Osteoblast (primary cell): ENCODE results near the gene C5AR2. TPM values are rescaled to one million over a fixed set of nuclear protein-coding genes. Genes with fewer than 3 reads are reported as not detected.
"Not testable (repeated sequence)": the region's sequence is repeated elsewhere in the genome, so short reads cannot be mapped to it uniquely, and the experiment has no call there.

Experiments used
- DNase-seq: peaks from one replicate; pipeline ENCODE4 v3.0.0; 2011; ENCODE audit warnings: low spot score, mixed read lengths; ENCODE audit not compliant: insufficient read length; ENCODE audit errors: missing footprints
- H2AFZ ChIP-seq: 2 replicates; pipeline ENCODE4 v1.6.0; 2011; ENCODE audit warnings: mild to moderate bottlenecking, low read length
- H3K27ac ChIP-seq: 2 replicates; pipeline ENCODE4 v1.5.1; 2011; ENCODE audit warnings: mild to moderate bottlenecking, low read depth, low read length, moderate library complexity
- H3K27me3 ChIP-seq: 2 replicates; pipeline ENCODE4 v1.6.0; 2012; ENCODE audit warnings: mild to moderate bottlenecking, control low read depth, inconsistent platforms, low read length, moderate library complexity; ENCODE audit not compliant: insufficient read depth
- H3K36me3 ChIP-seq: 2 replicates; pipeline ENCODE4 v1.5.1; 2011; ENCODE audit warnings: mild to moderate bottlenecking, low read length, control low read depth, moderate library complexity; ENCODE audit not compliant: insufficient read depth
- H3K4me1 ChIP-seq: 2 replicates; pipeline ENCODE4 v1.5.1; 2011; ENCODE audit warnings: mild to moderate bottlenecking, low read length, control low read depth, moderate library complexity; ENCODE audit not compliant: insufficient read depth
- H3K4me2 ChIP-seq: 2 replicates; pipeline ENCODE4 v1.6.0; 2011; ENCODE audit warnings: mild to moderate bottlenecking, low read length; ENCODE audit not compliant: insufficient read depth
- H3K4me3 ChIP-seq: fragments of 200-600 bp; sonication (generic); 3 replicates; pipeline ENCODE4 v1.5.1; 2012; ENCODE audit warnings: mild to moderate bottlenecking, low read length, inconsistent platforms; ENCODE audit not compliant: insufficient read depth
- H3K79me2 ChIP-seq: 2 replicates; pipeline ENCODE4 v1.6.0; 2012; ENCODE audit warnings: mild to moderate bottlenecking, low read length, control low read depth, inconsistent platforms; ENCODE audit not compliant: insufficient read depth
- H3K9me3 ChIP-seq: 2 replicates; pipeline ENCODE4 v1.5.1; 2011; ENCODE audit warnings: low read depth, low read length, control low read depth
- H4K20me1 ChIP-seq: 2 replicates; pipeline ENCODE4 v1.6.0; 2012; ENCODE audit warnings: mild to moderate bottlenecking, low read length, control low read depth; ENCODE audit not compliant: insufficient read depth
- CTCF ChIP-seq: IDR thresholded peaks from 2 replicates; pipeline ENCODE4 v1.5.1; 2011; ENCODE audit warnings: mild to moderate bottlenecking, low read depth, low read length, moderate library complexity; ENCODE audit errors: extremely low read depth
- total RNA-seq: library from RNA; depleted of rRNA; stranded (reverse); fragments of >200 nt; gene quantifications from 2 replicates; pipeline ENCODE4 v1.2.3, GENCODE V29; 2012

The C5AR2 gene
- total RNA-seq, result 2.5 and 3.5 TPM in 2 replicates

DNA sequence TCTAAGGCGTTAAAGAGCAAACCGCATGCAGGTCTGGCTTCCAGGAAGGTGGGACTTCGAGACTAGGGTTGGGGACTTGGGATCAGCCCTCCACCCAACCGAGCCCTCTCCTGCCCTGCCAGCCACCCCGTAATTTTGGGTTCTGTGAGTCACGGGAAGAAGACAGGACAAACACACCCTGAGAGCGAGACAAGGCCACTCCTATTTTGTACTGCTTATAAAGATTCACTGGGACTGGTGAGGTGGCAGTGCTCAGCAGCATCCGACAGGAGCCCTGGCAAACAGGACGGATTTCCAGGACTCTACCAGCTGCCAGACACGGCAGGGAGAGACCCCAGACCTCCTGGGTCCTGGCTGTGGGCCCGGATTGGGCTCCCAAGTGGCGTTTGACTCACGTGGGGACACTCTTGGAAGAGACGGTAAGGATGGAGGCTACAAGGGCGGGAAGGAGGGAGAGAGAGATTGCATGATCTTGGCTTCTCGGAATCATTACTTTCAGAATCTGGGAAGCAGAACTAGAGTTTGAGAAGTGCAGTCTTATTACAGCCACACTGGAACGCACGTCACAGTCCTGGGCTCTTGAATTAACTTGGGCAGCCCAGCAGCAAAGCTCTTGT lies at the start of gene C5AR2:
Gene C5AR2 (plus strand): TSS at position 245 of the 617 bp plus-strand sequence. CDS start 8,625 bp downstream, outside the sequence.
- Histone ChIP-seq H3K9me3 (no peaks in the 10 kb centered on the region), H3K36me3 (no peaks in the 10 kb centered on the region), H4K20me1 (no peaks in the 10 kb centered on the region), H2AFZ (peak within 1 kb of the TSS; percentile 100), H3K27ac (peak within 1 kb of the TSS; percentile 75), H3K27me3 (no peaks in the 10 kb centered on the region), H3K4me1 (peaks cover 13% of the 10 kb centered on the region), H3K79me2 (no peaks in the 10 kb centered on the region), H3K4me2 (peak within 1 kb of the TSS; percentile 89), H3K4me3 (peak within 1 kb of the TSS; percentile 73)
- TF ChIP-seq CTCF, result no peak
- peak; percentile 86 for DNase-seq

- H3K4me3 ChIP-seq, result no peak overlapping the region
- H3K27ac ChIP-seq, result no peak overlapping the region
- no peak overlapping the region for H3K4me2 ChIP-seq
- H3K36me3 ChIP-seq, result no peaks in the 10 kb centered on the region
- no peaks in the 10 kb centered on the region for H3K27me3 ChIP-seq
- peaks cover under 1% of the 10 kb centered on the region for H3K4me1 ChIP-seq
- no peak for DNase-seq
- no peaks in the 10 kb centered on the region for H3K9me3 ChIP-seq
- peaks cover 3% of the 10 kb centered on the region for H4K20me1 ChIP-seq
- H3K79me2 ChIP-seq, result no peaks in the 10 kb centered on the region
- TF ChIP-seq CTCF, result no peak
- no peak overlapping the region for H2AFZ ChIP-seq
Observed at GRCh38 chr19:47283405-47284059, 48.4 kb upstream of the C5AR2 start.

DNA sequence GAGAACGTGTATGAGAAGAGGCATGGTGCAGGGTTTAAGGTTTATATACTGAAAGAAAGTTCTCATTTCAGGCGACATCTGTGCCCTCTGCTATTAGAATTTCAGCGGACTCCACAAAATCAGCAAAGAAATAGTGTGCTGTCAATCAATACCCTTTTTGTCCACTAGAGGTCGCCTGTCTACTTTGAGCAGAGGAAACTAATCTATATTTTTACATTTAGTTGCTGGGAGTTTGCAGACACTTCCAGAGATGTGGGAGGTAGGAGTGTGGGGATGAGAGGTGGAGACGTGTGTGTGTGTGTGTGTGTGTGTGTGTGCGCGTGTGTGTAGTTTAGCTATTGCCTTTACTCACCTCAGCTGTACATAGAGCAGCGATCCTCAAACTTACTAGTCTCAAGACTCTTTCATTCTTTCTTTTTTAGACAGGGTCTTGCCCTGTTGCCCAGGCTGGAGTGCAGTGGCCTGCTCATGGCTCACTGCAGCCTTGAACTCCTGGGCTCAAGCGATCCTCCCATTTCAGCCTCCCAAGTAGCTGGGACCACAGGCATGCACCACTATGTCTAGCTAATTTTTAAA lies 47.6 kb upstream of the C5AR2 start:
- peak; percentile 90 for TF ChIP-seq CTCF
- no peak overlapping the region for H3K4me2 ChIP-seq
- H3K27me3 ChIP-seq, result no peaks in the 10 kb centered on the region
- no peak overlapping the region for H2AFZ ChIP-seq
- no peak overlapping the region for H3K27ac ChIP-seq
- H3K4me1 ChIP-seq, result peaks cover 7% of the 10 kb centered on the region
- DNase-seq, result peak; percentile 79
- H4K20me1 ChIP-seq, result peaks cover 3% of the 10 kb centered on the region
- H3K79me2 ChIP-seq, result no peaks in the 10 kb centered on the region
- no peaks in the 10 kb centered on the region for H3K9me3 ChIP-seq
- H3K36me3 ChIP-seq, result no peaks in the 10 kb centered on the region
- no peak overlapping the region for H3K4me3 ChIP-seq

DNA sequence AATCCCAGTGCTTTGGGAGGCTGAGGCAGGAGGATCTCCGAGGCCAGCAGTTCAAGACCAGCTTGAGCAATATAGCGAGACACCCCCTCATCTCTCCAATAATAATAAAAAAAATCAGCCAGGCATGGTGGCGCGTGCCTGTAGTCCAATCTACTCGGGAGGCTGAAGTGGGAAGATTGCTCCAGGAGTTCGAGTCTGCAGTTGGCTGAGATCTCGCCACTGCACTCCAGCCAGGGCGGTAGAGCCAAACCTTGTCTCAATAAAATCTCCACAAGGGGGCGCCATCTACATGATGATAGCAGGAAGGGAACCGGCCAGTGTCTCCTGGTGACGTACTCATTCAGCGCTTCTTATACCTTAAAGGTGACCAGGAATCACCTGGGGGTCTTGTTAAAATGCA lies 35.9 kb upstream of the C5AR2 start:
- no peaks in the 10 kb centered on the region for H4K20me1 ChIP-seq
- no peak overlapping the region for H2AFZ ChIP-seq
- TF ChIP-seq CTCF, result peak; percentile 72
- no peak overlapping the region for H3K4me2 ChIP-seq
- H3K4me3 ChIP-seq, result no peak overlapping the region
- H3K9me3 ChIP-seq, result no peaks in the 10 kb centered on the region
- peak; percentile 83 for DNase-seq
- H3K36me3 ChIP-seq, result no peaks in the 10 kb centered on the region
- no peaks in the 10 kb centered on the region for H3K79me2 ChIP-seq
- no peaks in the 10 kb centered on the region for H3K27me3 ChIP-seq
- no peak overlapping the region for H3K27ac ChIP-seq
- H3K4me1 ChIP-seq, result no peaks in the 10 kb centered on the region

DNA sequence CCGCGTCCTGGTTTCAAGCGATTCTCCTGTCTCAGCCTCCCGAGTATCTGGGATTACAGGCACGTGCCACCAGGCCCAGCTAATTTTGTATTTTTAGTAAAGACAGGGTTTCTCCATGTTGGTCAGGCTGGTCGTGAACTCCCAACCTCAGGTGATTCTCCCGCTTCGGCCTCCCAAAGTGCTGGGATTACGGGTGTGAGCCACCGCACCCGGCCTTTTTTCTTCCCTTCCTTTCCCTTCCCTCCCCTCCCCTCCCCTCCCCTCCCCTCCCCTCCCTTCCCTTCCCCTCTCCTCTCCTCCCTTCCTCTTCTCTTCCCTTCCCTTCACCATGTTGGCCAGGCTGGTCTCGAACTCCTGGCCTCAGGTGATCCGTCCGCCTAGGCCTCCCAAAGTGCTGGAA lies 31.1 kb upstream of the C5AR2 start:
- not testable (repeated sequence) for H3K79me2 ChIP-seq, H3K27ac ChIP-seq, DNase-seq, H2AFZ ChIP-seq, H3K9me3 ChIP-seq, H3K4me2 ChIP-seq, H3K36me3 ChIP-seq, H3K4me1 ChIP-seq, H4K20me1 ChIP-seq, H3K27me3 ChIP-seq, H3K4me3 ChIP-seq
